HG03064 (cell line): ENCODE results near the gene SLC39A11.
"Not testable (repeated sequence)": the region's sequence is repeated elsewhere in the genome, so short reads cannot be mapped to it uniquely, and the experiment has no call there.

ENCODE experiments used
- ATAC-seq: cut with Tn5 transposase; IDR thresholded peaks from one replicate; pipeline ENCODE4 v1.9.1; 2021; ENCODE audit warnings: low read depth; ENCODE audit not compliant: unreplicated experiment

The SLC39A11 gene

GRCh38 chr17:72772331-72772821 is 320.1 kb downstream of the SLC39A11 start:
- ATAC-seq = no peak

DNA sequence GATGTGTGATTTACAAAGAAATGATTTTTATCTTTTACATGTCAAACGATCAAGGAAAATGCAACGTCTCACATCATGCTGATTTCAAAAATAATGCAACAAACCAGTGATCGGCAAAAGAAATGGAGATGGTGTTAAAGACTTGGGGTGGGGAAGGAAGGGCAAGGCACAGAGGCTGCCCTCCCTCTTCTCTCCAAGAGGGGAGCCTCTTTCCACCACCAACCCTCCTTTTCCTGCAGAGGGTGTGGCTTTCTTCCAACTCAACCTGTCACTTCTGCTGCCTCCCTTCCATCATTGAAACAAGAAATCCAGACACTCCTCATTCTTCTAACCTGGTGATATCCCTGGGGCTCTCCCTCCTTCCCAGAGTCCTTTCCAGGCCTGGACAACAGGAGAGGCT is 320.8 kb downstream of the SLC39A11 start:
- ATAC-seq = no peak

DNA sequence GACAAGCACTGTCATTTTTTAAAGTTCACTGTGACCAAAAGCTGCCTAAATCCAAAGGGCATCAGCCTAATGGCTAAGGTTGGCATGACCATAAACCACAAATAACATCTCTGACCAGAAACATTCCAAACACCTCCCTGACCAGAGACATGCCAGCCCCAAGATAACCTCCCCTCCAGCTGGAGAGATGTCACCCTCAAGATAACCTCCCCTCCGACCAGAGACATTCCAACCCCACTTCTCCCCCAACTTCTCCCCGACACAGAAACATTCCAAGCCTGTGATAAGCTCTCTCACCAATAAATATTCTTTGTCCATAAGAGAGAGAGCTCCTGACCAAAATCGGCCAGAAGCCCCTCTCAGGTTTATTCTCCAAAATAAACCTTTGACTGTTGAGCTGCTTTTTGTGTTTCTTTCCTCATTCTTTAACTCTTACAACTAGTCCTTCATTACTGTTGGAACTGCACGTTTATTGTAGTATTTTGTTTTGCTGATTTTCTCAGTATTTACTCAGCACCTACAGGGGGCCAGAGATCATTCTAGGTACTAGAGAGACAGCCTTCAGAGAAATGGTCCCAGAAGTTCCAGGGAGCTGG is 325.6 kb downstream of the SLC39A11 start:
- no peak for ATAC-seq

GRCh38 chr17:72765368-72766153 is 326.9 kb downstream of the SLC39A11 start:
- no peak for ATAC-seq

GRCh38 chr17:72764632-72765041 is 327.9 kb downstream of the SLC39A11 start:
- no peak for ATAC-seq

DNA sequence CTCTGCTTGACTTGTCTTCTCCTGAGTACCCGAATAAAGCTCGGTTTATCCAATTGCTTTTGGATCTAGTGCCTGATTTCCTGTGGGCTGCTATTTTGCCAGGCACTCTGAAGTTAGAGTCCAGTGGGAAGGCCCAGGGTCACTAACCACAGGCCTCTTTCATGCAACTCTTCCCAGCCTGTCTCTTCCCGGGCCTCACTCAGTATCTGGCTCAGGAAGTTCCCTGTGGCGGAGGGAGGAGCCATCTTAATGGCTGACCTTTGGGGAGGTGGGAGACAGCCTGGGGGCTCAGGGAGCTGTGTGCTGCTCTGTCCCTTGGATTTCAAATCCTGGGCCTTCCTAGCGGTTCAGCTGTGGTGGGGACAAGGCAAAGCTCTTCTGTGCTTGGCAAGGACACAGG is 328.5 kb downstream of the SLC39A11 start:
- no peak for ATAC-seq

DNA sequence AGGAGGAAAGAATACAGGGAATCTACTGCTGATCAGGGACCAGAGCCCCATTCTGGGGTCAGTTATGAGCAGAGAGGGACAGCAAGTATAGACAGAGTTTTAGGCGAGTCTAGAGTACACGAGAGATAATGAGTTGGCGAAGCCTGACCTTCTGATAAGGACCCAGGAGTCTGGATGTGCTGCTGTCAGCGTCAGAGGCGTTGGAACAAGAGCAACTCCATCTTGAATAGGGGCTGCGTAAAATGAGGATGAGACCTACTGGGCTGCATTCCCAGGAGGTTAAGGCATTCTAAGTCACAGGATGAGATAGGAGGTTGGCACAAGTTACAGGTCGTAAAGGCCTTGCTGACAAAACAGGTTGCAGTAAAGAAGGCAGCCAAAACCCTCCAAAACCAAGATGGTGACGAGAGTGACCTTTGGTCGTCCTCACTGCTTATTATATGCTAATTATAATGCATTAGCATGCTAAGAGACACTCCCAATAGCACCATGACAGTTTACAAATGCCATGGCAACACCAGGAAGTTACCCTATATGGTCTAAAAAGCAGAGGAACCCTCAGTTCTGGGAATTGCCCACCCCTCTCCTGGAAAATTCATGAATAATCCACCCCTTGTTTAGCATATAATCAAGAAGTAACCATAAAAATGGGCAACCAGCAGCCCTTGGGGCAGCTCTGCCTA is 330.5 kb downstream of the SLC39A11 start:
- not testable (repeated sequence) for ATAC-seq

DNA sequence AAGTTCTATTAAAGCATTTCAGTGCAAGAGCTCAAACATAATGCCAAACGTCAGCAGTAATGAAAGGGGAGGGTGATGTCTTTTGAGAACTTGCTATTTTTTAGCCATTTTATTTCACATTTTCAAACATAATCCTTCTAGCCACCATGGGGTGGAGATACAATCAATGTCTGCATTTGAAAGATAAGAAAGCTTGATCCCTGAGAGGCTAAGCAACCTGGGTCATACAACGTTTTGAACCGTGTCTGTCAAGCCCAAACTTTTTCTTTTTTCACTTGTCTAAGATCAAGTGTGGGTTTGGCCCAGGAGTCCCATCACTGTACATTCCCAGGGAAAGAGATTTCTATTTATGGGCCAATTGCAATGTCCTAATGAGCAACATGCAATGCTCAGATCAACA is 331.1 kb downstream of the SLC39A11 start:
- no peak for ATAC-seq

- ATAC-seq = no peak
Observed at GRCh38 chr17:72760368-72760767, 332.1 kb downstream of the SLC39A11 start.

- no peak for ATAC-seq
Observed at GRCh38 chr17:72759301-72759700, 333.2 kb downstream of the SLC39A11 start.

GRCh38 chr17:72756256-72756655 is 336.2 kb downstream of the SLC39A11 start:
- ATAC-seq = no peak

- ATAC-seq = no peak
Observed at GRCh38 chr17:72754513-72754912, 338.0 kb downstream of the SLC39A11 start.

DNA sequence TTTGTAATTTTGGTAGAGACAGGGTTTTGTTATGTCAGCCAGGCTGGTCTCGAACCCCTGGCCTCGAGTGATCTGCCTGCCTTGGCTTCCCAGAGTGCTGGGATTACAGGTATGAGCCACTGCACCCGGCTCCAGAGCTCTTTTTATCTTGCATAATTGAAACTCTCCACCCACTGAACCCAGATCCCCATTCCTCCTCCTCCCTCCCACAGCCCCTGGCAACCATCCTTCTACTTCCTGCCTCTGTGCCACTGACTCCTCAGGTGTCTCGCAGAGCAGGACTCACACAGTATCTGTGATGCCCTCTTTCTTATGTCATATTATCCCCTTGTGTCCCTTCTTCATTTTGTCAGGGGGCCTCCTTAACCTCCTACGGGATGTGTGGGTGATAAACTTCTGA is 340.7 kb downstream of the SLC39A11 start:
- no peak for ATAC-seq

- ATAC-seq = no peak
Observed at GRCh38 chr17:72749119-72749572, 343.3 kb downstream of the SLC39A11 start.

- no peak for ATAC-seq
Observed at GRCh38 chr17:72747501-72747900, 345.0 kb downstream of the SLC39A11 start.

DNA sequence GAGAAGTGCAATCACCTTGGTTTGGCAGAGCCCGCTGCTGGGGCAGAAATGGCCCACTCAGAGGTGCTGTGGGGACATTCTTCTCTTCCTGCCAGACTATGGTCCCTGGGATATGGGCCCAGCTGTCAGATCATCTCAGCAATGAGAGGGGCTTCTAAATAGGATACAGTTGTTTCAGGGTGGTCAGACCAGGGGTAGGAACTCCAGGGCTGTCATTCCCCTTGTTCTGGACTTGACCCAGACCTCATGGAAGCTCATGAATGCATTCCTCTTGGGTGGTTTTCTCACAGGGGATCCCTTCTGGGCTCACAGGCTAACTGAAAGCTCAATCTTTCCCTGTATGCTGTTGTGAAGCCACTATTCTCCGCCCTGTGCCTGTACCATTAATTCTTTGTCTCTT is 347.2 kb downstream of the SLC39A11 start:
- ATAC-seq = no peak

GRCh38 chr17:72743037-72743467 is 349.4 kb downstream of the SLC39A11 start:
- no peak for ATAC-seq

- no peak for ATAC-seq
Observed at GRCh38 chr17:72737151-72737690, 355.3 kb downstream of the SLC39A11 start.

GRCh38 chr17:72735592-72735991 is 356.9 kb downstream of the SLC39A11 start:
- no peak for ATAC-seq

DNA sequence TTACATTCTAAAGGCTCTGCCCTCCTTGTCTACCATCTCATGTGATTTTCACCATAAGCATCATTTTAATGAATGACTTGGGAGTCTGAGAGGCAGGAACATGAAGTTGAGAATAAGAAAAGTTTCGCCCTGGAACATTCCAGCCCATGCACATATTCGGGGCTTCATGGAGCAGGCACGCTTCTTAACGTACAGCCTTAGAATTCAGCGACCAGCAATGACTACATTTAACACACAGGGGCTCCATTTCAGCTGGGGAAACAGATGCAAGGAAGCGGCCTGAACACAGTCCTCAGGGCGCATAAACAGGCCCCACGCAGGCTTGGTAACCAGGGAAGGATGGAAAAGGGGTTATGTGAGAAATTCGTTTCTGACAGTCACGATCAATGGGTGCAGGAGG is 357.4 kb downstream of the SLC39A11 start:
- no peak for ATAC-seq

DNA sequence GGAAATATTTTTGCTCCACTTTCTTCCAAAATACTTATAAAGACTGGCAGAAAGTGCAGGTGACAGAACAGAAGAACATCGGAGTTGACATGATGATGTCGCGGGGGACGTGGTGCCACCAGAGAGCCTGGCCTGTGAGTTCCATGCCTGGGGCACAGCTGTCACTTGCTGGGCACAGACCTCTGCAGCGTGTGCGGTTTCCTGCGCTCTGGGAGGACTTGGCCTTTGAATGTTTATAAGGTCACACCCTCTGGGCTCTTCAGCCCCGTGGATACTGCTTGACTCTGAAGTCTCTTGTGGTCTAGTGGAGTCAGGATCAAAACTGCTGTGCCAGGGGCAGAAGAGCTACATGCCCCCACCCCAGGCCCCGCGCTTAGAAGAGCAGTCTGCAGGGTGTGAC is 357.9 kb downstream of the SLC39A11 start:
- ATAC-seq = no peak
